ENCODE data around the gene ARHGAP15. TPM values are rescaled to one million over a fixed set of nuclear protein-coding genes. Genes with fewer than 3 reads are reported as not detected.

ARHGAP15 gene
- total RNA-seq, 1 experiment from 2014 or later = 0.41 TPM

DNA sequence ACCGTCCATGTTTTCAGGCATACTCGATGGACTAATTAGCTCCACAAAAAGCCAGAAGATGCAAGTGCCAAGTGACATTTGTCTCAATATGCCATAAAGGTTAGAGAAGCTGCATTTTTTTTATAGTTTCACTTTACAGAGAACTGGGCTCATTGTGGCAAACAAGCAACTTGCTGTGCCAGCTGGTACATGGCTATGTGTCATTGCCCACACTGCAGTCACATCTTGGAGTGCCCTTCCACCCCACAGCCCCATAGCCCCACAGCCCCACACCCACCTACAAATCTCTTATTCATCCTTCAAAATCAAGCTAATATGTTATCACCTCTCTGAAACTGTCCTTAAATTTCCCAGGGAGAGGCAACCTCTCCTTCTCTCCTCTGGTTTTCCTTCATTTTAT, 451.9 kb downstream of the ARHGAP15 start:
- Histone ChIP-seq H3K4me3 (ENCODE audit: low read depth in 2 of 2, low read length in 2 of 2) (no peak overlapping the region), H3K27ac (ENCODE audit: low read length) (no peak overlapping the region), H3K9me3 (ENCODE audit: control insufficient read depth, insufficient read depth, low read depth, low read length) (no peaks in the 10 kb centered on the region), H3K27me3 (ENCODE audit: control insufficient read depth, insufficient read depth, low read length) (no peaks in the 10 kb centered on the region), H3K36me3 (ENCODE audit: control insufficient read depth, insufficient read depth, low read length) (no peaks in the 10 kb centered on the region), H3K4me1 (ENCODE audit: control insufficient read depth, insufficient read depth, low read length) (no peaks in the 10 kb centered on the region)
- no peak for DNase-seq (ENCODE audit: low read depth, low spot score)
- CTCF ChIA-PET = no interaction called here
- in situ Hi-C loops (cut with HindIII; ENCODE audit: low pct_unique_long_range_greater_than_20kb, low sequenced_read_pairs) = no loop called here
- POLR2A ChIA-PET = no interaction called here
- TF ChIP-seq, protein P1, sequence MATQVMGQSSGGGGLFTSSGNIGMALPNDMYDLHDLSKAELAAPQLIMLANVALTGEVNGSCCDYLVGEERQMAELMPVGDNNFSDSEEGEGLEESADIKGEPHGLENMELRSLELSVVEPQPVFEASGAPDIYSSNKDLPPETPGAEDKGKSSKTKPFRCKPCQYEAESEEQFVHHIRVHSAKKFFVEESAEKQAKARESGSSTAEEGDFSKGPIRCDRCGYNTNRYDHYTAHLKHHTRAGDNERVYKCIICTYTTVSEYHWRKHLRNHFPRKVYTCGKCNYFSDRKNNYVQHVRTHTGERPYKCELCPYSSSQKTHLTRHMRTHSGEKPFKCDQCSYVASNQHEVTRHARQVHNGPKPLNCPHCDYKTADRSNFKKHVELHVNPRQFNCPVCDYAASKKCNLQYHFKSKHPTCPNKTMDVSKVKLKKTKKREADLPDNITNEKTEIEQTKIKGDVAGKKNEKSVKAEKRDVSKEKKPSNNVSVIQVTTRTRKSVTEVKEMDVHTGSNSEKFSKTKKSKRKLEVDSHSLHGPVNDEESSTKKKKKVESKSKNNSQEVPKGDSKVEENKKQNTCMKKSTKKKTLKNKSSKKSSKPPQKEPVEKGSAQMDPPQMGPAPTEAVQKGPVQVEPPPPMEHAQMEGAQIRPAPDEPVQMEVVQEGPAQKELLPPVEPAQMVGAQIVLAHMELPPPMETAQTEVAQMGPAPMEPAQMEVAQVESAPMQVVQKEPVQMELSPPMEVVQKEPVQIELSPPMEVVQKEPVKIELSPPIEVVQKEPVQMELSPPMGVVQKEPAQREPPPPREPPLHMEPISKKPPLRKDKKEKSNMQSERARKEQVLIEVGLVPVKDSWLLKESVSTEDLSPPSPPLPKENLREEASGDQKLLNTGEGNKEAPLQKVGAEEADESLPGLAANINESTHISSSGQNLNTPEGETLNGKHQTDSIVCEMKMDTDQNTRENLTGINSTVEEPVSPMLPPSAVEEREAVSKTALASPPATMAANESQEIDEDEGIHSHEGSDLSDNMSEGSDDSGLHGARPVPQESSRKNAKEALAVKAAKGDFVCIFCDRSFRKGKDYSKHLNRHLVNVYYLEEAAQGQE (IDR thresholded peaks at IDR 0.05; ENCODE audit: insufficient read depth in 1 of 2, low read depth in 2 of 2, low read length in 1 of 2) = no peak
- TF ChIP-seq, protein P2, sequence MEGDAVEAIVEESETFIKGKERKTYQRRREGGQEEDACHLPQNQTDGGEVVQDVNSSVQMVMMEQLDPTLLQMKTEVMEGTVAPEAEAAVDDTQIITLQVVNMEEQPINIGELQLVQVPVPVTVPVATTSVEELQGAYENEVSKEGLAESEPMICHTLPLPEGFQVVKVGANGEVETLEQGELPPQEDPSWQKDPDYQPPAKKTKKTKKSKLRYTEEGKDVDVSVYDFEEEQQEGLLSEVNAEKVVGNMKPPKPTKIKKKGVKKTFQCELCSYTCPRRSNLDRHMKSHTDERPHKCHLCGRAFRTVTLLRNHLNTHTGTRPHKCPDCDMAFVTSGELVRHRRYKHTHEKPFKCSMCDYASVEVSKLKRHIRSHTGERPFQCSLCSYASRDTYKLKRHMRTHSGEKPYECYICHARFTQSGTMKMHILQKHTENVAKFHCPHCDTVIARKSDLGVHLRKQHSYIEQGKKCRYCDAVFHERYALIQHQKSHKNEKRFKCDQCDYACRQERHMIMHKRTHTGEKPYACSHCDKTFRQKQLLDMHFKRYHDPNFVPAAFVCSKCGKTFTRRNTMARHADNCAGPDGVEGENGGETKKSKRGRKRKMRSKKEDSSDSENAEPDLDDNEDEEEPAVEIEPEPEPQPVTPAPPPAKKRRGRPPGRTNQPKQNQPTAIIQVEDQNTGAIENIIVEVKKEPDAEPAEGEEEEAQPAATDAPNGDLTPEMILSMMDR (IDR thresholded peaks at IDR 0.05) = no peak
- TF ChIP-seq POLR2AphosphoS5 (IDR thresholded peaks at IDR 0.05; ENCODE audit: low read depth, low read length) (no peak), SIN3A (IDR thresholded peaks at IDR 0.05; ENCODE audit: borderline replicate concordance, insufficient read depth, low read depth, low read length) (no peak), TCF7L2 (IDR thresholded peaks at IDR 0.05; ENCODE audit: low read depth, low read length) (no peak)
- no peak for ATAC-seq
- BruUV-seq (replicated peaks) = no TSS peak
- intact Hi-C loops (cut with micrococcal nuclease; ENCODE audit: unreplicated experiment) = no loop called here

DNA sequence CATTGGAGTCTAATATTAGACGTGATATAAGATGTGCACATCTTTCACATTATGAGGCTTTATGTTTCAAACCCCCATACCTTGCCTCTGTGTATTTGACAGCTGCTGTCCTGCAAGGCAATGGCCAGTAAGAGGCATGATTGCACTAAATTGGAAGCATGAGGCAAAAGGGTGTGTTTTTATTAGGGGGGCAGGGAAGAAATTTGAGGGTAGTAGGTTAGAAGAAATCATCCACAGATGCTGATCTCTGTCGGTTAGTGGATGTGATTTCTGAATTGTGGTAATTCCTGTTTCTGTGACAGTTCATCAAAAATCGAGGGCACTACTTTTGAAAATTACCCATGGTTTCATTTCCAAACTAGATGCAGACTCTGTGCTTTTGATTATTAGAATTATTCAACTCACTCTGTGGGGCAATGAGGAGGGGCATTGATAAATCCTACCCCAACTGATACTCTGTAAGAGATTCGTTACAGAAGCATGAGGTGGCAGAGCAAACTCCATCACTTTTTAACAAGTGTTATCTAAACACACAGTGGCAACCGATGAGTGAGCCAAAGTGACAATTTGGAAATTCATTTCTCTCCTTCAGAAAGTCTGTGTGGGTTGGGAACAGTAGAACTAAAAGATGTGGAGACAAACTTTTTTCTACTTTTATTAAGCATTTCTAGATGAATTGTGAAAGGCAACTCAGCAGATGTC, 453.0 kb downstream of the ARHGAP15 start:
- intact Hi-C loops (cut with micrococcal nuclease; ENCODE audit: unreplicated experiment) = no loop called here
- BruUV-seq (replicated peaks) = no TSS peak

More for the DNA sequence above, 453.0 kb downstream of the ARHGAP15 start:
- Histone ChIP-seq H3K4me3 (ENCODE audit: low read depth in 2 of 2, low read length in 2 of 2) (no peak overlapping the region), H3K9me3 (ENCODE audit: control insufficient read depth, insufficient read depth, low read depth, low read length) (no peaks in the 10 kb centered on the region), H3K27me3 (ENCODE audit: control insufficient read depth, insufficient read depth, low read length) (no peaks in the 10 kb centered on the region), H3K27ac (ENCODE audit: low read length) (no peak overlapping the region), H3K4me1 (ENCODE audit: control insufficient read depth, insufficient read depth, low read length) (no peaks in the 10 kb centered on the region), H3K36me3 (ENCODE audit: control insufficient read depth, insufficient read depth, low read length) (no peaks in the 10 kb centered on the region)
- TF ChIP-seq POLR2AphosphoS5 (IDR thresholded peaks at IDR 0.05; ENCODE audit: low read depth, low read length) = no peak
- TF ChIP-seq, protein P2 (IDR thresholded peaks at IDR 0.05) = peak; percentile 12; the same call in 1 of the 2 replicates
- in situ Hi-C loops (cut with HindIII; ENCODE audit: low pct_unique_long_range_greater_than_20kb, low sequenced_read_pairs) = no loop called here
- ChIA-PET CTCF (no interaction called here), POLR2A (no interaction called here)
- DNase-seq (ENCODE audit: low read depth, low spot score) (no peak), ATAC-seq (no peak)
